Measurements from ENCODE around the gene ONECUT2.
"Not testable (repeated sequence)": the region's sequence is repeated elsewhere in the genome, so short reads cannot be mapped to it uniquely, and the experiment has no call there.

The ONECUT2 gene

GRCh38 chr18:57447154-57447621 is 12.0 kb downstream of the ONECUT2 start:
- DNase-seq, result no peak

GRCh38 chr18:57455576-57456129 is 20.5 kb downstream of the ONECUT2 start:
- no peak for DNase-seq

GRCh38 chr18:57461652-57462269 is 26.6 kb downstream of the ONECUT2 start:
- no peak for DNase-seq

GRCh38 chr18:57466307-57466706 is 31.1 kb downstream of the ONECUT2 start:
- DNase-seq, result no peak

- no peak for DNase-seq
Observed at GRCh38 chr18:57466745-57467409, 31.7 kb downstream of the ONECUT2 start.

DNA sequence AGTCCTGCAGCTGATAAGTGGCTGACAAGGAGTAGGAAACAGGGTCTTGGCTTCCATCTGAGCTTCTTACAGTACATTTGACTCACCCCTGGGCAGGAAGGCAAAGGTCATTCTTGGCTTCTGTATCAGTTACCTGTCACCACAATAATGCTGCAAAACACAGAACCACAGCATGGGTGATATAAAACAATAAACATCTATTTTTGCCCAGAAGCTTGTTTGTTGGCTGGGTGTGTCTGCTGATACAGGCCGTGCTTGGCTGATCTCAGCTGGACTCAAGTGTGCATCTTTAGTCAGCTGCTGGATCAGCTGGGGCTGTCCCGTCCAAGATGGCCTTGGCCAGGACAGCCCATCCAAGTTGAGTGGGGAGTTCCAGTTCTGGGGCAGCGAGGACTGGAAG is 34.7 kb downstream of the ONECUT2 start:
- DNase-seq, result no peak

- DNase-seq, result no peak
Observed at GRCh38 chr18:57475408-57475807, 40.2 kb downstream of the ONECUT2 start.

DNA sequence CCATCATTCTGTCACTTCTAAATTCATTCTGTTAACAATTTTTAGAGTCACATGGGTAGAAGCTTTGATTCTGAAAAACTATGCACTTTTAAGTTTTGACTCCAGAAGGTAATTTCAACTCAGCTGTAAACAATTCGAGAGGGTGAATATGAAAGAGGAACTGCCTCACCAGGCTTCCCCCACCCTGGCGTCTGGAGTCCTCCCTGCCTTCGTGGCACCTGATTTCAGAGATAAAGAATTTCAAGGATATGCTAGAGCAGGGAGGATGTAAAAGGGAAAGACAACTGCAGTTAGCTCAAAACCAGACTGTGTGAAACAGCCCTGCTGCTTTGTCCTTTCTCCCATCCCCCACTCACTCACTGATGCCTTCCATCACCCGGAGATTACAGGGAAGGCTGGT is 40.7 kb downstream of the ONECUT2 start:
- DNase-seq, result no peak

DNA sequence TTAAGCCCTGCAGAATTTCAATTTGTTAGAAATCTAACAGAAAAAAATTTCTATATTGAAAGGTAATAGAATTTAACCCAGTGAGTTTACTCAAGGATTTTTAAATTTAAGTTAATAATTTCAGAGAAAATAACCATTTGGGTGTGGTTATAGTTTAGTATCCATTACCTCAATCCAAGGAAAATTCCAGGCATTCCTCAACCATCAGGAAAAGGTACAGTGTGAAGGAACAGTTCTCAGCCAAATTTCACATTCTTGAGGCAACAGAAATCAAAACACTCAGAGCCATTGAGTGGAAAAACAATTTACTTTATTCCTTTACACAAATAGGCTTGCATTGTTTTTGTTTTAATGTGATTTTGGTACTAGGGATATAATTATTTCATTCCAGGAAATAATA is 45.6 kb downstream of the ONECUT2 start:
- DNase-seq, result no peak

DNA sequence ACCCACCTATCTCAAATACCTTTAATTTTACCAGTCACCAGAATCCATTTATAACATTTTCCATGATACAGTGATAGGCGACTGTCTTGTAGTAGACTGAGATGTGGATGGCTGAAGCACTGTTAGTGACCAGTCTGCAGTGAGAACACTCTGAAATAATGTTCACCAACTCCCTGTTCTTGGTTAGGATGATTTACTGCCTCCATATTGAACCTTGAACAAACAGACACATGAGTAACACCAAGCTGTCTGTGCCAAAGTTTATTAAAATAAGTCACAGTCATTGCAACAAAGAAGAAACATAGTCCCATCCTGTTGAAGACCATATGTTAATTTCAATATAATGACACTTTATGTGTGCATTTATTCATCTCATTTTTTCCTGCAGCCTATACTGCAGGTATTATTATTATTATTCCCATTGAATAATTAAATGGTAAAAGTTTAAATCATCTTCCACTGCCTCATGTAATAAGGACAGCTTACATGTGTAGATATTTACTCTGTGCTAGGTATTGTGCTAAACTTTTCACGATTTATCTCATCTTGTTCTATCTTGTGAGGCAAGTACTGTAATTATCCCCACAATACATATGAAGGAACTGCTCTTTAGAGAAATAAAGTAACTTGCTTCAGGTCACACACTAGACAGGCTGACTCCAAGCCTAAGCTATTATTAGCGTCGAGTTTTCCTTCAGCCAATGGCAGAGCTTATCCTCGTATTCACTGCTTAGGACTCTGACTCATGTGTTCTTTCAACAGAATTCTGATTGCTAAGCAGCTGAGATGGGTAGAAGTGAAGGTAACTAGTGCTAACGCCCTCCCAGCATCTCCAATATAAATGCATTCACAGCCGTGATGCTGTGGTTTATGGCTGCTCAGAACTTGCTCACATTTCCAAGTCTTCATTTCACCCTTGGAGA is 62.5 kb downstream of the ONECUT2 start:
- no peak for DNase-seq

DNA sequence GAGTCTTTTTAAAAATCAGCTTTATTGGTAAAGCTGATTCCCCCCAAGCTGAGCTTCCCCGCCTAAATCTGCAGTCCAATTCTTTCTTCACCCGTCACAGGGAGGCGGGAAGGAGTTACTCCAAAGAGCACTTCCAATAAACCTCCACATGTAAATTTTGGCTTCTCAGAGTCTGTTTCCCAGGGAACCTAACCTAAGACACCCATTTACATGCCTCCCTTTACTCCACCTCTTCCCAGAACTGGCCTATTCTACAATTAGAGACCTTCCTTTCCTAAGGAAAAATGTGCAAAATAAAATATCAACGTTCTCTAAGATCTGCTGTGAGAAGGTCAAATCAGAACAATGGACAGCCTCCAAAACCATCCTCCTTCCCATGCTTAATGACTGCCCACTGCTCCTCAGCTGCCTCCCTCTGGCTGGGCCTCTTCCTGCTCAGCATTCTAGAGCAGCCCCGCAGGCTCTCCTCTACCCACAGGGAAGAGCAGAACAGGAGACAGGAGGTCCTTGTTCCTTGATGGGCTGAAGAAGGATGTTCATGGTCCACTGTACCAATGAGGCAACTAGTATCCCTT is 63.6 kb downstream of the ONECUT2 start:
- DNase-seq, result no peak

DNA sequence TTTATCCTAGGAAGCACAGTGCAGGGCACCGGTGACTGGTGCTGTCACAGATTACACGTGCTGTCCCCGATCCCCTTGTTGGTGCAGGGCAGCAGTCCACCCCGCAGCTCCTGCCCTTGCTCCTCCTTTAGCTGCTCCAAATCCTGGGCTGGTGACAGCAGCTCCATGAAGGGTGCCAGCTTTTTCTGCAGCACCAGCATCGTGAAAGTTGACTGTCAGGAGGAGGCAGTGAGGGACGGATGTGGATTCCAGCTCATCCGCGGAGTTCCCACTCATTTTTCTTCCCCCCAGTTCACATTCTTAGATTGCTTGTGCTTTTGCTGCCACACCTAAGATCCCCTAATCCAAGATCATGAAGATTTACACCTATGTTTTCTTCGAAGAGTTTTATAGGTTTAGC is 67.5 kb downstream of the ONECUT2 start:
- no peak for DNase-seq

DNA sequence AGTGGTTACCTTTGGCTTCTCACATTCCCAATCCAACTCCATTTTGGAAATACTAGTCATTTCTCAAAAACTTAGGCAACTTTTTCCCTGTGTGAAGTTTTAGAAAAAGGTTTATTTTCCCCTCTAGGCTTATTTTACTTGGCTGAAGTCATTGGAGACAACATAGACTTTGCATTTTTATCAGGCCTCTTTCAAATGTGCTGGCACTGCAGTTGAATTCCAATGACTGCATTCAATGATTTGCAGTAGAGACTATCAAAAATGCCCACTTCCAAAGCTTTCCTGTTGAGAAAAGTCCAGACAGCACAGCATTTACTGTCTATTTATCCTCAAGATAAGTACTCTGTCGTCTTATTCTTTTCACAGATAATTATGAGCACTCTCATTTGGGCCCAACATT is 70.1 kb downstream of the ONECUT2 start:
- no peak for DNase-seq

- no peak for DNase-seq
Observed at GRCh38 chr18:57516056-57516455, 80.9 kb downstream of the ONECUT2 start.

DNA sequence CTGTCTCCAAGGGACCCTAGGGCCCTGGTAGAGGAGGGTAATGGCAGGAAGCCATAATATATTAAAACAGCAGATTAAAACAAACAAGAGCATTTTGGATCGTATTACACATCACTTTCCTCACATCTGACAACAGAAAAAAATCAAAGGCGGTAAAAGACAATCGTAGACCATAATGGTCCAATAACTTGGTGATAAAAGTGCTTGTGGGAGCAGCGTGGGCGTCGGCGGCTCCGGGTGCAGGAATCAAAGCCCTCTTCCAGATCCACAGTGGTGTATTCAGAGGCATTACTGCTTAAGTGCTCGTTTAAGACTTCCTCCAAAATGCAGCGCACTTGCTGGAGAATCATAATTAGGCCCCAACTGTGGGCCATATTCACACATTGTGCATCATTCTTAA is 83.4 kb downstream of the ONECUT2 start:
- no peak for DNase-seq

GRCh38 chr18:57519668-57520424 is 84.7 kb downstream of the ONECUT2 start:
- DNase-seq, result no peak

- not testable (repeated sequence) for DNase-seq
Observed at GRCh38 chr18:57522348-57522747, 87.2 kb downstream of the ONECUT2 start.

GRCh38 chr18:57523171-57523956 is 88.2 kb downstream of the ONECUT2 start:
- DNase-seq, result peak; percentile 3

DNA sequence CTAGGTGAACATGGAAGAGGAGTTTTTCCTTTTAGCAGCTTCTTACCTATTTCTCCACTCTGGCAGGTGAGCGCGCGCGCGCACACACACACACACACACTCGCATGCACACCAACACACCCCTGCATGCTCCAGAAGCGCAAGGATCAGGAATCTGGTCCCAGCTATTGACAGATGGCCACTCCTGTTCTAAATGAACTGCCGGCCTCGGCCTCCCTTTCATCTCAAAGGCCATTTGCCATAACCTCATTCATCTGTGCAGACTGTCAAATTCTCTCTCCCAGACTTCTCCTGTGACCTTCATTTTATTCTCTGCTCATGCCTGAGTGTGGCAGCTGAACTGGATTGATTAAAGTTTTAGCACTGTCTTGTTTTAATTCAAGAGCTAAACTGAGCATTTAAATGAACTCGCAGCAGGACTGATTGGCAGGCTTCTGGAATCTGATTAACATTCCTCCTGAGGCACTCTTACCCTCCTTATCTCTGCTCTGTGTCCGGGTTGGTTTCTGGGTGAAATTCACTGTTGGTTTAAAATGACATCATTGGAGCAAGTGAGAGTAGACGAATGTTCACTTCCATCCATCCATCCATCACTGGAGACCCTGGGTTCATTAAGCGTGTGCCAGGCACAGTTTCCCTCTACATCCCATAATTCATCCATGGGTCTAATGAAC is 92.5 kb downstream of the ONECUT2 start:
- DNase-seq, result no peak

GRCh38 chr18:57529151-57529550 is 94.0 kb downstream of the ONECUT2 start:
- no peak for DNase-seq
